ENCODE data around the gene ACACA.

- no peak for TF ChIP-seq POLR2A (IDR thresholded peaks at IDR 0.05)
- TF ChIP-seq, protein P1, sequence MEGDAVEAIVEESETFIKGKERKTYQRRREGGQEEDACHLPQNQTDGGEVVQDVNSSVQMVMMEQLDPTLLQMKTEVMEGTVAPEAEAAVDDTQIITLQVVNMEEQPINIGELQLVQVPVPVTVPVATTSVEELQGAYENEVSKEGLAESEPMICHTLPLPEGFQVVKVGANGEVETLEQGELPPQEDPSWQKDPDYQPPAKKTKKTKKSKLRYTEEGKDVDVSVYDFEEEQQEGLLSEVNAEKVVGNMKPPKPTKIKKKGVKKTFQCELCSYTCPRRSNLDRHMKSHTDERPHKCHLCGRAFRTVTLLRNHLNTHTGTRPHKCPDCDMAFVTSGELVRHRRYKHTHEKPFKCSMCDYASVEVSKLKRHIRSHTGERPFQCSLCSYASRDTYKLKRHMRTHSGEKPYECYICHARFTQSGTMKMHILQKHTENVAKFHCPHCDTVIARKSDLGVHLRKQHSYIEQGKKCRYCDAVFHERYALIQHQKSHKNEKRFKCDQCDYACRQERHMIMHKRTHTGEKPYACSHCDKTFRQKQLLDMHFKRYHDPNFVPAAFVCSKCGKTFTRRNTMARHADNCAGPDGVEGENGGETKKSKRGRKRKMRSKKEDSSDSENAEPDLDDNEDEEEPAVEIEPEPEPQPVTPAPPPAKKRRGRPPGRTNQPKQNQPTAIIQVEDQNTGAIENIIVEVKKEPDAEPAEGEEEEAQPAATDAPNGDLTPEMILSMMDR (IDR thresholded peaks at IDR 0.05) = no peak
Observed at GRCh38 chr17:37083456-37083855, 323.2 kb downstream of the ACACA start.

Measured in suprapubic skin (tissue), 3 donors.